ENCODE measurements around the gene KAZN. TPM values are rescaled to one million over a fixed set of nuclear protein-coding genes. Genes with fewer than 3 reads are reported as not detected.

Gene KAZN
- total and polyA plus RNA-seq, 4 donors, result 7.6 to 18.8 (median 11.2) TPM

DNA sequence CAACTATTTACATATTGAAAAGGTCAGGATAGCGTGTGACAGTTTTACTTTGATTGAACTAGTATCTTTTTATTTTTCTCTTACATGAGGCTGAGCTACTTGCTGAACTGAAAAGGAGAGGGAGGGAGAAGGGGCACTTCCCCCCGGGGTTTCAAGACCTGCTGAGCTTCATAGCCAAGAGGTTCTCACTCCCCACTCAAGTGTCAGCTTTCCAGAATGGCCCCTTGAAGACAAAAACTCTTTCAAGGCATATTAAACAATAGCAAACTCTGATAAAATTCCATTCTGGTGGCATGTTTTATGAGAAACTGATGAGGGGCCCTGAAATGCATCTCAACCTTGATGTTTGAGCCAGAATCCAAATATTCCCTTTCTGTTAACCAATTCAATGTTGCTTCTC lies 143.0 kb downstream of the KAZN start:
- no peaks in the 10 kb centered on the region for H3K27me3 ChIP-seq (ENCODE audit: control insufficient read depth in 3 of 3, insufficient read depth in 3 of 3, low read length in 2 of 3)
- DNase-seq (peak; percentile 48 to 73 (median 50)), ATAC-seq (ENCODE audit: insufficient read depth, low FRiP score) (no peak)
- H3K4me1 ChIP-seq (ENCODE audit: control insufficient read depth in 5 of 5, insufficient read depth in 5 of 5, low read length in 5 of 5), result peaks cover 0 to 36% (median 4%) of the 10 kb centered on the region in 5 donors
- no peaks in the 10 kb centered on the region for H3K36me3 ChIP-seq (ENCODE audit: control insufficient read depth in 4 of 4, insufficient read depth in 4 of 4, low read length in 4 of 4)
- H3K27ac ChIP-seq (ENCODE audit: low read depth in 1 of 2, low read length in 1 of 2), result no peak overlapping the region
- H3K9ac ChIP-seq (ENCODE audit: insufficient read depth in 1 of 2, low read length in 2 of 2), result no peak overlapping the region
- TF ChIP-seq, protein P1, sequence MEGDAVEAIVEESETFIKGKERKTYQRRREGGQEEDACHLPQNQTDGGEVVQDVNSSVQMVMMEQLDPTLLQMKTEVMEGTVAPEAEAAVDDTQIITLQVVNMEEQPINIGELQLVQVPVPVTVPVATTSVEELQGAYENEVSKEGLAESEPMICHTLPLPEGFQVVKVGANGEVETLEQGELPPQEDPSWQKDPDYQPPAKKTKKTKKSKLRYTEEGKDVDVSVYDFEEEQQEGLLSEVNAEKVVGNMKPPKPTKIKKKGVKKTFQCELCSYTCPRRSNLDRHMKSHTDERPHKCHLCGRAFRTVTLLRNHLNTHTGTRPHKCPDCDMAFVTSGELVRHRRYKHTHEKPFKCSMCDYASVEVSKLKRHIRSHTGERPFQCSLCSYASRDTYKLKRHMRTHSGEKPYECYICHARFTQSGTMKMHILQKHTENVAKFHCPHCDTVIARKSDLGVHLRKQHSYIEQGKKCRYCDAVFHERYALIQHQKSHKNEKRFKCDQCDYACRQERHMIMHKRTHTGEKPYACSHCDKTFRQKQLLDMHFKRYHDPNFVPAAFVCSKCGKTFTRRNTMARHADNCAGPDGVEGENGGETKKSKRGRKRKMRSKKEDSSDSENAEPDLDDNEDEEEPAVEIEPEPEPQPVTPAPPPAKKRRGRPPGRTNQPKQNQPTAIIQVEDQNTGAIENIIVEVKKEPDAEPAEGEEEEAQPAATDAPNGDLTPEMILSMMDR (IDR thresholded peaks at IDR 0.05; ENCODE audit: control extremely low read depth, extremely low read depth), result no peak
- no peaks in the 10 kb centered on the region for H3K9me3 ChIP-seq (ENCODE audit: control insufficient read depth in 4 of 4, insufficient read depth in 3 of 4, low read length in 3 of 4)
- no peak overlapping the region for H3K4me3 ChIP-seq
- WGBS, 2 donors, result 40 to 45% methylated on average over 2 of the region's 2 CpGs

DNA sequence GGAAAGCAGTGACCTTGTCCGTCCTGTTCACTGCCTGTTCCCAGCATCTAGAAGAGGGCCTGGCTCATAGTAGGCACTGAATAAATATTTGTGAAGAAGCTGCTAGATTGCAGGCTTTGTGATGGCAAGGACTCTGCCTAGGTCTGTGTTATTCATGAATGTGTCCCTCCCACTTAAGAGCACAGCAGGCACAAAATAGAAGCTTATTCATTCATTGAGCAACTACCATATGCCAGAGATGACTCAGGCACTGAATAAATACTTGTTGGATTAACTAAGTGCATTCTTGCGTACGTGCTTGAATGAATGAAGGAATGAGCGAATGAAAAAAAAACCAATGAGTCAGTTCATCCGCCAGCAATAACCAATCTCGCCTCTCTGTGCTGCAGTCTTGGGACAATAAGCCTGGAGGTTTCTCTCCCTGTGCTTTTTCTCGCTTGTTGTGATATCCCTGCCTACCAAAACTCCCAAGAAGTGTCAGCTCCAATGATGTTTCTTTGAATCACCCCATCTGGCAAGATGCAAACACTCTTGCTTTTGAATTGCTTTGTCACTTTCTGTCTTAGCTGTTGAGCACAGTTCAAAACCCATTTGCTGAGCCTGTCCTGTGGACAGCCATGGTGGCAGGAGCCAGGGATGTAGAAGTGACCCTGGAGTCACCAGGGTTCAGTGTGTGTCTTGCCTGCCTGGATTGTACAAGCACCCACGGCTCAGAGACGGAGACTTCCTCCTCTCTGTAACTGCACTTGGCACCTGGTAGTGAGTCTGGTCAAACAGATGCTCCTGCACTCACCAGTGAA lies 143.9 kb downstream of the KAZN start:
- no peak overlapping the region for H3K9ac ChIP-seq (ENCODE audit: insufficient read depth in 1 of 2, low read length in 2 of 2)
- ATAC-seq (ENCODE audit: insufficient read depth, low FRiP score), result peak; percentile 68
- H3K4me1 ChIP-seq (ENCODE audit: control insufficient read depth in 5 of 5, insufficient read depth in 5 of 5, low read length in 5 of 5), result peaks cover 0 to 36% (median 4%) of the 10 kb centered on the region in 5 donors
- TF ChIP-seq, protein P1 (IDR thresholded peaks at IDR 0.05; ENCODE audit: control extremely low read depth, extremely low read depth), result no peak
- no peaks in the 10 kb centered on the region for H3K9me3 ChIP-seq (ENCODE audit: control insufficient read depth in 4 of 4, insufficient read depth in 3 of 4, low read length in 3 of 4)
- peak in 1 of 3 donors; percentile 35 for DNase-seq
- no peaks in the 10 kb centered on the region for H3K27me3 ChIP-seq (ENCODE audit: control insufficient read depth in 3 of 3, insufficient read depth in 3 of 3, low read length in 2 of 3)
- peak overlapping the region in 1 of 2 donors; percentile 61 for H3K27ac ChIP-seq (ENCODE audit: low read depth in 1 of 2, low read length in 1 of 2)
- H3K36me3 ChIP-seq (ENCODE audit: control insufficient read depth in 4 of 4, insufficient read depth in 4 of 4, low read length in 4 of 4), result no peaks in the 10 kb centered on the region
- H3K4me3 ChIP-seq, result no peak overlapping the region
- 42 to 62% methylated on average over 9 of the region's 9 CpGs for WGBS, 2 donors

DNA sequence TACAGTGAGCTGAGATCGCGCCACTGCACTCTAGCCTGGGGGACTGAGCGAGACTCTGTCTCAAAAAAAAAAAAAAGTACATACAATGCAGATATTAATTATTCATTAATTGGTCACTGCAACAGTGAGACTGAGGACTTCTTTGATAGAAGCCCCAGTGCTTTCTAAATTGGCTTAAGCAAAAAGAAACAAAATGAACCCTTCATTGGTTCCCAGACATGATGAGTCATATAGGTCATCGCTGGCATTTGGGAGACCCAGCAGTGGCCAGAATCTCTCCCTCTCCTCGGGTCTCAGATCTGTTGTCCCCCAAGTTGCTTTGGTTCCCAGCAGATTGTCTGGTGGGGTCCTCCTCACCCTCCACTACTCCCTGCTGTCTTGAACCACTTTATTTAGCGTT lies 144.9 kb downstream of the KAZN start:
- WGBS, 2 donors, result 93 to 95% methylated on average over 6 of the region's 6 CpGs
- Histone ChIP-seq H3K36me3 (ENCODE audit: control insufficient read depth in 4 of 4, insufficient read depth in 4 of 4, low read length in 4 of 4) (no peaks in the 10 kb centered on the region), H3K9ac (ENCODE audit: insufficient read depth in 1 of 2, low read length in 2 of 2) (no peak overlapping the region), H3K27ac (ENCODE audit: low read depth in 1 of 2, low read length in 1 of 2) (no peak overlapping the region), H3K4me3 (no peak overlapping the region), H3K9me3 (ENCODE audit: control insufficient read depth in 4 of 4, insufficient read depth in 3 of 4, low read length in 3 of 4) (no peaks in the 10 kb centered on the region), H3K4me1 (ENCODE audit: control insufficient read depth in 5 of 5, insufficient read depth in 5 of 5, low read length in 5 of 5) (peaks cover 0 to 36% (median 4%) of the 10 kb centered on the region in 5 donors), H3K27me3 (ENCODE audit: control insufficient read depth in 3 of 3, insufficient read depth in 3 of 3, low read length in 2 of 3) (no peaks in the 10 kb centered on the region)
- TF ChIP-seq, protein P1 (IDR thresholded peaks at IDR 0.05; ENCODE audit: control extremely low read depth, extremely low read depth), result no peak
- ATAC-seq (ENCODE audit: insufficient read depth, low FRiP score) (no peak), DNase-seq (no peak)

Measured in lung (tissue), 12 donors.